MCF 10A (cell line): ENCODE measurements around the gene MUTYH. TPM values are rescaled to one million over a fixed set of nuclear protein-coding genes. Genes with fewer than 3 reads are reported as not detected.
A peak's percentile ranks its signal among the peaks of the same experiment; 100 is the strongest.

Experiments used
- BruUV-seq: library from RNA; stranded (reverse); fragments of 400-500 nt; replicated peaks from 2 replicates; lab custom pipeline; 2021; lab: Mats Ljungman, UMichigan
- CTCF ChIA-PET: fragments of 300-600 bp; sonication (Branson Sonifier 250); formaldehyde crosslinking; extraction: SDS; loops from one replicate; lab custom pipeline; 2021; ENCODE audit warnings: antibody characterized with exemption, inconsistent platforms; lab: Yijun Ruan, JAX
- POLR2A ChIA-PET: fragments of 300-600, 350-650 bp; sonication (Branson Sonifier 250); formaldehyde crosslinking; extraction: SDS; loops from one replicate; lab custom pipeline; 2020; ENCODE audit warnings: antibody characterized with exemption, inconsistent platforms; lab: Yijun Ruan, JAX
- DNase-seq: peaks from one replicate; pipeline ENCODE4 v3.0.0-alpha.2; 2018; ENCODE audit not compliant: unreplicated experiment
- H3K27ac Mint-ChIP-seq: one replicate; pipeline ENCODE4 v1.8.0; 2022; ENCODE audit warnings: mild to moderate bottlenecking, low read depth, mixed read lengths; ENCODE audit not compliant: unreplicated experiment
- H3K27me3 Mint-ChIP-seq: one replicate; pipeline ENCODE4 v1.8.0; 2022; ENCODE audit warnings: mixed read lengths; ENCODE audit not compliant: insufficient read depth, unreplicated experiment
- H3K36me3 Mint-ChIP-seq: one replicate; pipeline ENCODE4 v1.8.0; 2022; ENCODE audit warnings: mild to moderate bottlenecking, moderate library complexity, mixed read lengths; ENCODE audit not compliant: insufficient read depth, unreplicated experiment
- H3K4me1 Mint-ChIP-seq: one replicate; pipeline ENCODE4 v1.8.0; 2022; ENCODE audit warnings: mixed read lengths; ENCODE audit not compliant: insufficient read depth, unreplicated experiment
- H3K4me3 Mint-ChIP-seq: one replicate; pipeline ENCODE4 v1.8.0; 2022; ENCODE audit warnings: mild to moderate bottlenecking, moderate library complexity, mixed read lengths; ENCODE audit not compliant: unreplicated experiment
- H3K9me3 Mint-ChIP-seq: one replicate; pipeline ENCODE4 v1.8.0; 2022; ENCODE audit warnings: mixed read lengths; ENCODE audit not compliant: unreplicated experiment
- CTCF ChIP-seq: fragments of 200-600 bp; IDR thresholded peaks from one replicate; pipeline ENCODE4 v1.8.0; 2022; ENCODE audit warnings: antibody characterized with exemption, mild to moderate bottlenecking; ENCODE audit not compliant: unreplicated experiment
- intact Hi-C: fragments of 100-400 bp; cut with micrococcal nuclease; formaldehyde crosslinking; loops from 2 replicates; pipeline ENCODE4 v1.14.1; 2022
- total RNA-seq: library from RNA; stranded (reverse); gene quantifications from 2 replicates; pipeline ENCODE4 v1.2.3, GENCODE V29; 2022

Gene MUTYH
- total RNA-seq, 1 experiment from 2014 or later: 31.3 TPM

DNA sequence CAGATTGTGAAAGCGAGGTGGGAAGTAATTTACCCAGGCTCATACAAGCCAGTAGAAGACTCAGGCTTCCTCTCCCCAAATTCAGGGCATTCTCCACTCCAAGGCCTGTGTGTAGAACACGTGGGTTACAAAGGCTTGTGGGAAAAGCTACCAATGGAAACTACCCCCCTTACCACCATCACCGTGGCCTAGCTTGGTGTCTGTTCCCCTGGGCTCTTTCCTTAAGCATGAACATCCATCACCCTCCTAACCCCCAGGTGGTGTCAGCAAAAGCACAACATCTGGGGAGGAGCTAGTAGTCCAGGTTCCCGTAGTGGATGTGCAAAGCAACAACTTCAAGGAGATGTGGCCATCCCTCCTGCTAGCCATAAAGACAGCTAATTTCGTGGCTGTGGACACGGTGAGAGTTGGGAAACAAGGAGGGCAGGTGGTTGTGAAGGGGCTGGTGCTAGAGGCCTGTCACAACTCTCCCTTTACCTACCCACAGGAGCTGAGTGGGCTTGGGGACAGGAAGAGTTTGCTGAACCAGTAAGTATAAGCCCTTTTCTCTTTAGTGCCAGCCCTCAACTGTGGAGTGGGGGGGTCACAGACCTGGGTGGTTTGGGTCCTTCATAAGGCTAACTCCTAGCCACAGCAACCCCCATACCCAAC lies 701 bp upstream of the MUTYH start:
- BruUV-seq: no TSS peak
- ChIA-PET CTCF (interaction anchor here (0.6 to 5.0 kb wide), 9 partner anchors 8 to 863 kb away, joined by 3 to 51 read pairs (median 4); partner anchors contain the start of genes MMACHC and TESK2), POLR2A (interaction anchor here (0.6 to 4.0 kb wide), 26 partner anchors 9 to 1568 kb away, joined by 3 to 115 read pairs (median 10); partner anchors contain the start of genes AKR1A1, ARMH1, CCDC163 and EIF2B3)
- intact Hi-C loops: no loop called here
- H3K36me3 Mint-ChIP-seq: peaks cover 33% of the 10 kb centered on the region
- H3K9me3 Mint-ChIP-seq: no peaks in the 10 kb centered on the region
- peak overlapping the region; percentile 93 for H3K4me3 Mint-ChIP-seq
- peak; percentile 25 for DNase-seq
- no peak for TF ChIP-seq CTCF
- H3K4me1 Mint-ChIP-seq: peaks cover 4% of the 10 kb centered on the region
- H3K27ac Mint-ChIP-seq: peak overlapping the region; percentile 93
- no peaks in the 10 kb centered on the region for H3K27me3 Mint-ChIP-seq

- intact Hi-C loops: no loop called here
- Mint-ChIP-seq H3K9me3 (no peaks in the 10 kb centered on the region), H3K27ac (no peak overlapping the region), H3K36me3 (peaks cover 19% of the 10 kb centered on the region), H3K4me1 (peaks cover 4% of the 10 kb centered on the region), H3K4me3 (no peak overlapping the region), H3K27me3 (no peaks in the 10 kb centered on the region)
- POLR2A ChIA-PET: interaction anchor here (0.7 to 1.8 kb wide), 2 partner anchors 34 to 137 kb away, joined by 3 to 7 read pairs; no protein-coding TSS in a partner anchor
- DNase-seq: no peak
- CTCF ChIA-PET: interaction anchor here (1.2 to 5.0 kb wide), 3 partner anchors 11 to 155 kb away, joined by 3 to 51 read pairs (median 15); partner anchors contain the start of gene TESK2
- TF ChIP-seq CTCF: no peak
- no TSS peak for BruUV-seq
These were observed 2.5 kb downstream of the MUTYH start for GRCh38 chr1:45337630-45338325.

GRCh38 chr1:45335855-45336324 lies 4.3 kb downstream of the MUTYH start:
- H3K27me3 Mint-ChIP-seq: no peaks in the 10 kb centered on the region
- no peaks in the 10 kb centered on the region for H3K4me1 Mint-ChIP-seq
- H3K9me3 Mint-ChIP-seq: no peaks in the 10 kb centered on the region
- H3K4me3 Mint-ChIP-seq: no peak overlapping the region
- POLR2A ChIA-PET: interaction anchor here (0.6 kb wide), 1 partner anchor 33 kb away, joined by 4 read pairs; no protein-coding TSS in a partner anchor
- intact Hi-C loops: no loop called here
- peaks cover 17% of the 10 kb centered on the region for H3K36me3 Mint-ChIP-seq
- no TSS peak for BruUV-seq
- TF ChIP-seq CTCF: no peak
- DNase-seq: no peak
- no peak overlapping the region for H3K27ac Mint-ChIP-seq
- CTCF ChIA-PET: interaction anchor here (0.6 kb wide), 2 partner anchors 143 to 293 kb away, joined by 3 read pairs; no protein-coding TSS in a partner anchor
